A673 (cell line): ENCODE results near the gene ERFE.

ENCODE experiments used
- EZH2 ChIP-seq: fragments of 200-600 bp; sonication (generic); IDR thresholded peaks from 2 replicates; pipeline ENCODE4 v1.6.1; 2017; ENCODE audit warnings: borderline replicate concordance, low read depth, mild to moderate bottlenecking, mixed read lengths, antibody characterized with exemption, low read length; ENCODE audit not compliant: poor library complexity, severe bottlenecking
- TF ChIP-seq, protein P1 (sequence below): fragments of 300-800, 200-600 bp; sonication (generic); conservative IDR thresholded peaks from 2 replicates; pipeline ENCODE4 v1.5.1; 2017; ENCODE audit warnings: low read depth, mild to moderate bottlenecking, antibody characterized with exemption, low read length, moderate library complexity, mixed read lengths

- TF ChIP-seq, protein P1, sequence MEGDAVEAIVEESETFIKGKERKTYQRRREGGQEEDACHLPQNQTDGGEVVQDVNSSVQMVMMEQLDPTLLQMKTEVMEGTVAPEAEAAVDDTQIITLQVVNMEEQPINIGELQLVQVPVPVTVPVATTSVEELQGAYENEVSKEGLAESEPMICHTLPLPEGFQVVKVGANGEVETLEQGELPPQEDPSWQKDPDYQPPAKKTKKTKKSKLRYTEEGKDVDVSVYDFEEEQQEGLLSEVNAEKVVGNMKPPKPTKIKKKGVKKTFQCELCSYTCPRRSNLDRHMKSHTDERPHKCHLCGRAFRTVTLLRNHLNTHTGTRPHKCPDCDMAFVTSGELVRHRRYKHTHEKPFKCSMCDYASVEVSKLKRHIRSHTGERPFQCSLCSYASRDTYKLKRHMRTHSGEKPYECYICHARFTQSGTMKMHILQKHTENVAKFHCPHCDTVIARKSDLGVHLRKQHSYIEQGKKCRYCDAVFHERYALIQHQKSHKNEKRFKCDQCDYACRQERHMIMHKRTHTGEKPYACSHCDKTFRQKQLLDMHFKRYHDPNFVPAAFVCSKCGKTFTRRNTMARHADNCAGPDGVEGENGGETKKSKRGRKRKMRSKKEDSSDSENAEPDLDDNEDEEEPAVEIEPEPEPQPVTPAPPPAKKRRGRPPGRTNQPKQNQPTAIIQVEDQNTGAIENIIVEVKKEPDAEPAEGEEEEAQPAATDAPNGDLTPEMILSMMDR: no peak
- no peak for TF ChIP-seq EZH2
Measured at GRCh38 chr2:238162846-238163441, 4.2 kb downstream of the ERFE start.
